HG03196 (cell line): ENCODE results near the gene NECTIN2.

Source experiments
- ATAC-seq: cut with Tn5 transposase; IDR thresholded peaks from one replicate; pipeline ENCODE4 v1.9.1; 2021; ENCODE audit not compliant: unreplicated experiment

The NECTIN2 gene

DNA sequence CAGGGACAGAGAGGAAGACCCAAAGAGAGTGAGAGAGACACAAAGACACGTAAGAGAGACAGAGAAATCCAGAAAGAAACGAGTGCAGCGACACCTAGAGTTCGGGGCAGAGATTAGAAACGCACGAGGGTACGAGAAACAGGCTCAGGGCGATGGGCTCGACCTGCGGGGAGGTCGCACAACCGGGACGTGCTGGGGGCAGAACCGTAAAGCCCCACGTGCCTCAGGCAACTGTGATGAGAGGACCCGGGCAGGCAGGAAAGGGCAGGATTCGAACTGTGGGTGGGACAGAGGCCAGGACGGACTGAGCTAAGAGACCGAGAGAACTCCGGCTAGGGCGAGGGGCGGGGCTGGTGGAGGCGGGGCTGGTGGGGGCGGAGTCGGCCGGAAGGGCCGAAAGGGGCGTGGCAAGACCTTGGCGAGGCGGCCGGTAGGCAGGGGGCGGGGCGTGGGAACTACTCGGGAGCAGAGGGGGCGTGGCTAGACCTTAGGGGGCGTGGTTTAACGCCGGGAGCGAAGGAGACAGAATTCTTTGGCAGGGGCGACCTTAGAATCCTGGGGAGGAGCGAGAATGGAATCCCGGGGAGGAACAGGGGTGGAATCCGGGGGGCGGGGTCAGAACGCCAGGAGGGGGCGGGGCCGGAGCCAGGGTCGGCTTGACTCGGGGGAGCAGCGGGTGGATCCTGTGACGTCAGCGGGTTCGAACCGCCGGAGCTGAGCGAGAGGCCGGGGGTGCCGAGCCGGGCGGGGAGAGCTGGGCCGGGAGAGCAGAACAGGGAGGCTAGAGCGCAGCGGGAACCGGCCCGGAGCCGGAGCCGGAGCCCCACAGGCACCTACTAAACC is at the start of gene NECTIN2:
Gene NECTIN2, plus strand, starts transcription at position 686 of the 843 bp plus-strand sequence. CDS start 229 bp downstream, outside the sequence.
- no peak for ATAC-seq

DNA sequence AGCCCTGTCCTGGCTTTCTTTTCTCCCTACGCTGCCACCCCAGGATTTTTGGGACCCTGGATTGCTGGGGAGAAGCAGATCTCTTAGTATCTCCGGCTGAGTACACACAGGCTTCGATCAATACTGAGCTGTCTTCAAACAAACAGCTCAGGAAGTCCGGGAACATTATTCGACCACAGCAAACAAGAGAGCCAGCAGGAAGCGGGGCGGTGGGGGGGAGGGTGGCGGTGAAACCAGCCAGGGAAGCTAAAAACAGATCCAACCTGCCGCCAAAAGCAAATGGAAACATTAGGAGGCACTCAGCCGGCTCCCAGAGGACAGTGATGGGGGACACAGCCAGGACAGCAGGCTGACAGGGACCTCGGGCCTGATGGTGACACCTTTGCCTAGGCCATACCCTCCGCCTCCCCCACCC is 49.4 kb upstream of the NECTIN2 start:
- no peak for ATAC-seq

DNA sequence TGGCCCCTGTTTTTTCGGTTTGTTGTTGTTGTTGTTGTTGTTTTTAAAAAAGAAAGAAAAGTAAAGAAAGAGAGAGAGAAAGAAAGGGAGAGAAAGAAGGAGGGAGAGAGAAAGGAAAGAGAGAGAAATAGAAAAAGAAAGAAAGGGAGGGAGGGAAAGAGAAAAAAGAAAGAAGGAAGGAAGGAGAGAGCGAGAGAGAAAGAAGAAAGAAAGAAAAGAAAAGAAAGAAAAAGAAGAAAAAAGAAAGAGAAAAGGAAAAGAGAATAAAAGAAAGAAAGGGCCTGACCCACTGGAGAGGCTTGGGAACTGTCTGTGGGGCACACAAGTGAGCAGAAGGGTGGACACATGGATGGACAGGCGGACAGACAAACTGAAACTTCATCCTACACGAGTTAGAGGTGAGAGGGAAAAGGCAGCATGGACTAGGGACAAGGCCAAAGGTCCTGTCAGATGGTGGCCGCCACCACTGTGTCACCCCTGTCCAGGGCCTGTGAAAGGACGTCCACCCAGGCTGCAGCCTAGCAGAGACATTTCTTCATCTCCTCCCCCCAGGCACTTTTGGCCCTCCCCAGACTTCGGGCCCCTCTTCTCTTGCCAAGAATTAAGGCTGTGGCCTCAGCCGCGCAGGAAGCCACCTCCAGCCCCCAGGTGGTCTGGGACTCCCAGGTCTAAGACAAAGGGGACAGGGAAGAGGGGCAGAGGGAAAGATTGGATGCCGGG is 46.3 kb upstream of the NECTIN2 start:
- no peak for ATAC-seq

DNA sequence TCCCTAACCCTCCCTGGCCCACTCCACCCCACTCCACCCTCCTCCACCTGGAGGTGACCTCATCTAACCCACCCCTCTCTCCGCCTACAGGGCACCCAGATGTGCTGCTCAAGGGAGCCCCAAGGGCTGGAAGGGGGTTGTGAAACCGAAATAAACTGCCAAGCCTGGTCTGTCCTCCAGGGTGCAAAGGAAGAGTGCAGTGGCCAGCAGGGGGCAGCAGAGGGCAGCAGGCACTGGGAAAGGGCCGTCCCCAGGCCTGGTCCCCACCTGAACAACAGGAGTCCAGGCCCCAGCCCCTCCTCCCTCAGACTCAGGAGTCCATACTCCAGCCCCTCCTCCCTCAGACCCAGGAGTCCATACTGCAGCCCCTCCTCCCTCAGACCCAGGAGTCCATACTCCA is 45.6 kb upstream of the NECTIN2 start:
- ATAC-seq, result no peak

DNA sequence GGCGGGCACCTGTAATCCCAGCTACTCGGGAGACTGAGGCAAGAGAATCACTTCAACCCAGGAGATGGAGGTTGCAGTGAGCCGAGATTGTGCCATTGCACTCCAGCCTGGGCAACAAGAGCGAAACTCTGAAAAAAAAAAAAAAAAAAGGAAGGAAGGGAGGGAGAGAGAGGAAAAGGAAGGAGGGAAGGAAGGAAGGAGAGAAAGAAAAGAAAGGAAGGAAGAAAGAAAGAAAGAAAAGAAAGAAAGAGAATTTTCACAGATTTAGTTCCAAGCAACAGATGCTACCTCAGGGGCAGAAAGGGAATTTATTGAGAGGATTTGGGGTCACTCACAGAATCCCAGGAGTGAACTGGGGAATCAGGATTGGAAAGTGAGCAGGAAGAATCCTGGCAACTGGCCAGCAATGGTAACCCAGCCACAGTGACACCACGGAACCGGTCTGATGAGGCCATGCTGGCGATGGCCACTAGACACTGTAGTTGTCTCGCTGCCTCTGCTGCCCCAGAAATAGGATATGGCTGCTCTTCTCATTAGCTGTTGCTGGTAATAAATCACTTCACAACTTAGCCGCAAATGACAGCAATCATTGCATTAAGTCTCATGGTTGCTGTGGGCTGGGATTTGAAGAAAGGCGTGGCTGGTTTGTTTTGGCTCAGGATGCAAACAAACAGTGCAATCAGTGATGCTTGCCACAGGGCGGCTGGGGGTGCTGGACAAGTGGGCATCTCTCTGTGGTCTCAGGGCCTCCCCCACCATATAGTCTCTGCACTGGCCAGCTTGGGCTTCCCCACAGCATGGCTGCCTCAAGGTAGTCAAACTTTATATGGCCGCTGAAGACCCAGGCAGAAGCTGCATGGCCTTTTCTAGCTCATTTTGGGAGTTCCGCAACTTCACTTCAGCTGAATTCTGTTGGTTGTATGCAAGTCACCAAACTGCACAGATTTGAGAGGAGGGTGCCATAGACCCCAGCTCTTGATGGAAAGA is 42.4 kb upstream of the NECTIN2 start:
- no peak for ATAC-seq

DNA sequence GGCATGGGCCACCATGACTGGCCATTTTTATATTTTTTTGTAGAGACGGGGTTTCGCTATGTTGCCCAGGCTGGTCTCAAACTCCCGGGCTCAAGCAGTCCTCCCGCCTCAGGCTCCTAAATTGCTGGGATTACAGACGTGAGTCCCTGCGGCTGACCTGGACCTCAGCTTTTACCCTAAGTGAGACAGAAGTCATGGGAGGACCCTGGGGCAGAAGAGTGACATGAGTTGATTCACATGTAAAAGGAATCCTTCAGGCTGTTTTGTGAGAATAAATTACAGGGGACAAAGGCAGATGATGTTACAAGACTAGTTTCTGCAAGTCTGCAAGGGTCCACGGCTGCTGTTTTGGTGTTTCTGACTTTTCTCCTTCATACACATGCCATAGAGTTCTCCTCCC is 39.8 kb upstream of the NECTIN2 start:
- ATAC-seq, result no peak

DNA sequence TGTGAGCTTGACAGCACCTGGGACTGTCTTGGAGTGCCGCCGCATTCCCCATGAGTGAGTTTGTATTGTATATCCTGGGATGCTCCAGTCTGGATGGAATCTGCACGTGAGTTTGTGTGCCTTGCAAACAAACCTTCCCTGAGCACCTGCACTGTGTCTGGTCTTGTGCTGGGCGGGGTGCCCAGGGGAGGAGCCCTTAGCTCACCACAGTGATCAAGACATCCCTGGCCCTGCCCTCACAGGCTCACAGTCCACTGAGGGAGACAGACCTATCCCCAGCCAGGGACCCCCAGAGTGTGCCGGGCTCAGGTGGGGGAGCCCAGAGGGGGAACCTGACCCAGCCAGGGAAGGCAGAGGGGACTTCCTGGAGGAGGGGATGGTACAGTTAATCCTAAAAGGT is 38.9 kb upstream of the NECTIN2 start:
- ATAC-seq, result no peak

DNA sequence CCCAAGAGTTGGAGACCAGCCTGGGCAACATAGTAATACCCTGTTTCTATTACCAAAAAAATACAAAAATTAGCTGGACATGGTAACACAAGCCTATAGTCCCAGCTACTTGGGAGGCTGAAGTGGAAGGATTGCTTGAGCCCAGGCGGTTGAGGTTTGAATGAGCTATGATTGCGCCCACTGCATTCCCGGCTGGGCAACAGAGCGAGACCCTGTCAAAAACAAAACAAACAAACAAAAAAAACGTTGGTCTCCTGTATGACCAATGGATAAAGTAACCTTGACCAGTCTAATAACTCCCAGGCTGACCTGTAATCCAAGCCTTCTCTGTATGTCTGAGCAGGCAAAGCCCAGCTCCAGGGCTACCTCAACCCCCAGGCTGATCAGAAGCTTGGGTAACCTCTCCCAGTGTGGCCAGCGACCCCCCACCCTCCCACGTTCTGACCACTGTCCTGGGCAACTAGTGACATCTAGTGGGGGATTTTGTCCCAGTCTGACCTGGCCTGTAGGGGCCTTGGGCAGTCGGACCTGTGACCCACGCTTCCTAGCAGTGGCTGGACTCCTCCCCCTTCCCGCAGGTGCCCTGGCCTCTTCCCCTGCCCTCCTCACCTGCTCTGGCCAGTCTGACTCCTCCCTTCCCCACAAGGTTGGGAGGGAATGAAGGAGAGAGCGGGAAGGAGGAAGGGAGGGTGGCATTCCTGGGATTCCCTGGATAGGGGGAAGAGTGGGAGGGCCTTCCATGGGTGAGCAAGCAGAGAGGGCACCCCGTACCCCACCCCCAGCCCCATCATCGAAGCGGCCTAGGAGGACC is 38.2 kb upstream of the NECTIN2 start:
- ATAC-seq, result no peak

DNA sequence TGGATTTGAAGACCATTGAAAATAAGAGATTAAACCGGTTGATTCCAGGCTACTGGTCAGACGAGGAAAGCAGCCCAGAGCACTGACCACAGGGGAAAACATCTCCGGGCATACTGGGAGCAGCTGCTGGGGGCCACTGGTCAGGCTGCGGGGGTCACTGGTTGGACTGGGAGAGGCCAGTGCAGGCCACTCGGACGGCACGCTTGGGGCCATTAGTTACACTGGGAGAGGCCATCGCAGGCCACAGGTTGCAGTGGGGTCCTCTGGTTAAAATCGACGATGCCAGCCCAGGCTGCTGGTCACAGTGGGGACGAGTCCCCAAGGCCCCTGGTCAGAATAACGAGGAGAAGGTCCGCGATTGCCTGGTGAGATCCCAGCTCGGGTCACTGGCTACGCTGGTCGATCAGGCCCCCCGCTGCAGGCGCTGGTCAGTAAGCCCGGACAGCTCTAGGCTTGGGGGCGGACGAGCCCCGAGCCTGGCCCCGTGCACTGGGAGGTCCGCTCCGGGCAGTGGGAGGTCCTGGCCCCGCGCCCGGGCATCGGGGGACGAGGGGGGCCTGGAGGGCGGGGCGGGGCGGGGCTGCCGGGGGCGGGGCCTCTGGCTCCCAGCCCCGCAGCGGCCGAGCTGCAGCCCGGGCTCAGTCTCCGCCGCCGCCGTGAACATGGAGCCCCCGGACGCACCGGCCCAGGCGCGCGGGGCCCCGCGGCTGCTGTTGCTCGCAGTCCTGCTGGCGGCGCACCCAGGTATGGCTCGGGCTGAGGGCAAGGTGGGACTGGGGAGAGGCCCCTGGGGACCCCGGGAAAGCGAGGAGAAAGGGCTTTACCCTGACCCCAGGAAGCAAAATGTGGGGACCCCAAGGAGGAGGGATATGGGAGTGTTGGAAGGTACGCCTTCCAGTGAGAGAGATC is 37.4 kb upstream of the NECTIN2 start, which contains the start of gene BCAM:
Gene BCAM, plus strand, starts transcription at position 641 of the 909 bp plus-strand sequence. Its CDS starts 22 bp downstream, at position 663.
- ATAC-seq, result no peak

DNA sequence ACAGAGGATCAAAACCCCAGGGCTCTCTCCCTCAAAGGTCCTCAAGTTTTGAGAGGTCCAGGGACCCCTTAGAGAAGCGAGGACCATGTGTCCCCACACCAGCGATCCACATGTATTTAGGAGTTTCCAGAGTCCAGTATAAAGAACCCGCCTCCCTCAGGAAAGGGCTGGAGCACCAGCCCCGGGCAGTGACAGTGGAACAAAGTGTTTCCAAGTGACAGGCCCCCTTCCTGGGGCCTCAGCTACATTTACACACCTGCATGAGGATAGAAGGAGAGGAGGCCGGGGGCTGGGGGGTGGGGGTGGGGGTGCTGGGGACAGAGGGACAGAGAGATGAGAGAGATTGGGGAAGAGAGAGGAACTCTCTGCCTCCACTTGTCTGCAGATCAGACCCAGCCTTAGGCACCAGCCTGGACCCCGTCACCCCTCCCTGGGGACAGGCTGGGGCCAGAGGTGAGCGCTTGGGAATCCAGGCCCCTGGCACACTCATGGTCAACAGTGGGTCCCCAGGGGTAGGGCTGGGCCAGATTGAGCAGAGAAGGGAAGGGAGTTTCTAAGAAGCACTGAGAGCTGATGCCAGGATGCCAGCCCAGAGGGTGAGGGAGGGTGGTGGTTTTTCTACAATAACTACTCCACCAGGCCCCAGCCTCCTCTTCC is 36.4 kb upstream of the NECTIN2 start:
- ATAC-seq, result no peak

DNA sequence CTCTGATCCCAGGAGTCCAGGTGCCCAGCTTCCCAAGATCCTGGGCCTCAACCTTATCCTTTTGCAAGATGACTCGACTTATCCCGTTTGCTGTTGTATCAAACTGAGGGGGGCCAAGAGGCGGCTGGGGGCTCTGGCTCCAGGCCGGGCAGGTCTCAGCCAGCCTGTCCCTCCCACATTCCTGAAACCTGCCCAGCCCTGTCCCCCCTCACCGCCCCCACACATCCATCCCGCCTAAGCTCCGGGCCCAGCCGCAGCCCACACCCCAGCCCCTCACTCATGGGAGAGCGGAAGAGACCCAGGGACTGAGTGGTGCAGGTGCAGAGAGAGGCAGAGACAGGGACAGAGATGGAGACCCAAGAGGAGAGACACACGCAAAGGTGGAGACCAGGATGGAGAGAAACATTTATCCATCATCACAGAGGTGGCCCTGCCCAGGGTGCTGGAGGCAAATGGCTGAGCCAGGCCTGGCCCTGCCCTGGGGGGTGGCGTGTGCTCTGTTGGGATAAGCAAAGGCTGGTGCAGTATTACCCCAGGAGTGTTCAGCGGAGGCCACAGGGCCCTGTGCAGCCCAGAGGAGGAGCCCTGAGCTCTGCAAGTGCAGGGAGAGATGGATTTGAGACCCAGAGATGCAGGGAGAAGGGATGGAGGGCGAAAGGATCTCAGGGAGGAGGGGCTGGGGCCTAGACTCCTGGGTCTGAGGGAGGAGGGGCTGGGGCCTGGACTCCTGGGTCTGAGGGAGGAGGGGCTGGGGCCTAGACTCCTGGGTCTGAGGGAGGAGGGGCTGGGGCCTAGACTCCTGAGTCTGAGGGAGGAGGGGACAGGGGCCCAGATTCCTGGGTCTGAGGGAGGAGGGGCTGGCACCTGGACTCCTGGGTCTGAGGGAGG is 35.6 kb upstream of the NECTIN2 start:
- no peak for ATAC-seq

DNA sequence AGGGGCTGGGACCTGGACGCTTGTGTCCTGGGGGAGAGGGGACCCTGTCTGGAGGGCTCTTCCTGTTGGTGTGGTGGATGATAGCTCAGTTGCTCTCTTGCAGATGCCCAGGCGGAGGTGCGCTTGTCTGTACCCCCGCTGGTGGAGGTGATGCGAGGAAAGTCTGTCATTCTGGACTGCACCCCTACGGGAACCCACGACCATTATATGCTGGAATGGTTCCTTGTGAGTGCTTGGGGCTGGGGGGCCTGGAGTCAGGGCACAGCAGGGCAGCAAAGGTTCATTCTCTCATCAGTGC is 35.0 kb upstream of the NECTIN2 start:
- ATAC-seq, result no peak

DNA sequence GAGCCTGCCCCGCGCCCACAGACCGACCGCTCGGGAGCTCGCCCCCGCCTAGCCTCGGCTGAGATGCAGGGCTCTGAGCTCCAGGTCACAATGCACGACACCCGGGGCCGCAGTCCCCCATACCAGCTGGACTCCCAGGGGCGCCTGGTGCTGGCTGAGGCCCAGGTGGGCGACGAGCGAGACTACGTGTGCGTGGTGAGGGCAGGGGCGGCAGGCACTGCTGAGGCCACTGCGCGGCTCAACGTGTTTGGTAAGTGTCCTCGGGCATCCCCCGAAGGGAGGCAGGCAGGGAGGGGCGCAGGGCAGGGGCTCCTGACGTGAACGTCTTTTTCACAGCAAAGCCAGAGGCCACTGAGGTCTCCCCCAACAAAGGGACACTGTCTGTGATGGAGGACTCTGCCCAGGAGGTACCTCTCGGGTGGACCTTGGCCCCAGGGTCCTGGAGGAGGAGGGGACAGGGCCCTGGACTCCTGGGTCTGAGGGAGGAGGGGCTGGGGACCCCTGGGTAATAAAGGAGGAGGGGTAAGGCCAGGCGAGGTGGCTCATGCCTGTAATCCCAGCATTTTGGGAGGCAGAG is 33.9 kb upstream of the NECTIN2 start:
- ATAC-seq, result no peak

DNA sequence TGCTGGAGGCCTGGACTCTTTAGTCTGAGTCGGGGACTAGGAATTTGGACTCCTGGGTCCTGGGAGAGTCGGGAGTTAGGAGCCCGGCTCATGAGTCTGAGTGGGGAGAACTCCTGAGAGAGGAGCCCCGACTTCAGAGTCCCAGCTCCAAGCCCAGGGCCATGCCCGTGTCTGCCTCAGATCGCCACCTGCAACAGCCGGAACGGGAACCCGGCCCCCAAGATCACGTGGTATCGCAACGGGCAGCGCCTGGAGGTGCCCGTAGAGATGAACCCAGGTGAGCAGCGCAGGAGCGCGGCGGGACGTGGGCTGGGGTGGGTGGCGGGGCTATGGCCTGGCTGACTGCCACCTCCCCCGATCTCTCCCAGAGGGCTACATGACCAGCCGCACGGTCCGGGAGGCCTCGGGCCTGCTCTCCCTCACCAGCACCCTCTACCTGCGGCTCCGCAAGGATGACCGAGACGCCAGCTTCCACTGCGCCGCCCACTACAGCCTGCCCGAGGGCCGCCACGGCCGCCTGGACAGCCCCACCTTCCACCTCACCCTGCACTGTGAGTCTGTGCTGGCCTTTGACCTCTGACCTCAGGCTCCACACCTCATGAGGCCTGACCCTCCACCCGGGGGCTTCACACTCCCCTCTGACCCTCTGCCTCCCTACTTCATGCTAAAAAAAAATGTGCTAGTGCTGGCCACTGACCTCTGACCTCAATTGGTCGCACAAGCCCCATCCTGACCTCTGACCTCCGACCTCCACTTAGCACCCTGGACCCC is 32.8 kb upstream of the NECTIN2 start:
- ATAC-seq, result no peak

DNA sequence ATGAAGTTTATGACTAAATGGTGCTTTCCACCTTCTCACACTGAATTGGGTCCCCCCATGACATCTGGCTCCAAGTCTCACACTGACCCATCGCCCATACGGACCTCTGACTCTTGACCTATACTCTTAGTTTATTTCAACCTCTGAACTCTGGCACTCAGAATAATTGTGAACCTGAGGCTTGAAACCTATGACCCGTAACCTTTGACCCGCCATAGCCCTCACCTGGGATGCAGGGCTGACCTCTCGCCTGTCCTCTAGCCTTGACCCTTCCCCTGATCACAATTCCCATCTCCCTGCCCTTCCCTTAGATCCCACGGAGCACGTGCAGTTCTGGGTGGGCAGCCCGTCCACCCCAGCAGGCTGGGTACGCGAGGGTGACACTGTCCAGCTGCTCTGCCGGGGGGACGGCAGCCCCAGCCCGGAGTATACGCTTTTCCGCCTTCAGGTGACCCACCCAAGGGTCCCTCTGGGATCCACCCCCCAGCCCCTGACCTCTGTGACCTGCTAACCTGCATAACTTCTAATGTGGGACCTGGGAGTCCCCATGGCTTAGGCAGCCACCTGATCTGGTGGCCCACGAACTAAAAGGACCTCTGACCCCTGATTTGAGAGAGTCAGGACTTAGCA is 32.1 kb upstream of the NECTIN2 start:
- no peak for ATAC-seq

DNA sequence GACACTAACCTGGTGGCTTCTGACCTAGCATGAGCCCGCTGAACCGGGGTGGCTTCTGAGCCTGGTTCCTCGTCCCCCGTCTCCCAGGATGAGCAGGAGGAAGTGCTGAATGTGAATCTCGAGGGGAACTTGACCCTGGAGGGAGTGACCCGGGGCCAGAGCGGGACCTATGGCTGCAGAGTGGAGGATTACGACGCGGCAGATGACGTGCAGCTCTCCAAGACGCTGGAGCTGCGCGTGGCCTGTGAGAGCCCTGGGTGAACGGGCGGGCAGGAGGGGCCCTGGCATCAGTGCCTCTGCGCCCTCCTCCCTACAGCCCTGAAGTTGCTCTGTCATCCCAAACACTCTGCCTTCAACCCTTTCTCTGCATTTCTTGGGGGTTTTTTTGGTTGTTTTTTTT is 31.6 kb upstream of the NECTIN2 start:
- ATAC-seq, result no peak
